Mucosa of descending colon (tissue), 3 donors: ENCODE measurements around the gene TRIM74. TPM values are rescaled to one million over a fixed set of nuclear protein-coding genes. Genes with fewer than 3 reads are reported as not detected.
"Not testable (repeated sequence)": the region's sequence is repeated elsewhere in the genome, so short reads cannot be mapped to it uniquely, and the experiment has no call there.

ENCODE experiments used
- ATAC-seq: fragments of 200-7000 bp; cut with Tn5 transposase; one replicate; pipeline ENCODE4 v1.9.1; 2020; ENCODE audit warnings: mild to moderate bottlenecking, moderate library complexity
- DNase-seq, 3 donors: peaks; one replicate each; pipeline ENCODE4 v3.0.0-alpha.2; 2020
- H3K36me3 ChIP-seq: fragments of 200-600 bp; one replicate; pipeline ENCODE4 v1.8.0; 2021; ENCODE audit warnings: low read depth, mild to moderate bottlenecking
- H3K4me1 ChIP-seq: fragments of 200-600 bp; one replicate; pipeline ENCODE4 v1.8.0; 2021; ENCODE audit warnings: low read depth, mild to moderate bottlenecking
- H3K4me3 ChIP-seq: fragments of 200-600 bp; one replicate; pipeline ENCODE4 v1.8.0; 2021; ENCODE audit warnings: mild to moderate bottlenecking
- H3K9me3 ChIP-seq: fragments of 200-600 bp; one replicate; pipeline ENCODE4 v1.8.0; 2021; ENCODE audit warnings: mild to moderate bottlenecking
- intact Hi-C, 2 donors: fragments of 100-400 bp; cut with DNase I in 1 of 2; cut with micrococcal nuclease in 1 of 2; formaldehyde crosslinking; loops; one replicate each; pipeline versions ENCODE4 v1.11.0 to v1.11.1; 2022; cut with DNase I, micrococcal nuclease
- total RNA-seq, 3 donors: library from RNA; stranded (reverse); fragmentation: NEBNext Ultra II Directional in 2 of 3; extraction: Animal tissue kit (Norgen Biotek cat#: 25700) in 2 of 3; gene quantifications; one replicate each; pipeline versions ENCODE4 v1.2.1 to v1.2.4, GENCODE V29; 2021 to 2023
- donor health status: DM: no; HTN: no; CAD: no; lungs with moderate emphysema.
- donor health status: DM: no; HTN: no; CAD: no.
- donor health status: DM: no; HTN: yes; CAD: no.

TRIM74 gene
- total RNA-seq, 3 donors from 2014 or later: 0.43 to 0.95 (median 0.90) TPM

DNA sequence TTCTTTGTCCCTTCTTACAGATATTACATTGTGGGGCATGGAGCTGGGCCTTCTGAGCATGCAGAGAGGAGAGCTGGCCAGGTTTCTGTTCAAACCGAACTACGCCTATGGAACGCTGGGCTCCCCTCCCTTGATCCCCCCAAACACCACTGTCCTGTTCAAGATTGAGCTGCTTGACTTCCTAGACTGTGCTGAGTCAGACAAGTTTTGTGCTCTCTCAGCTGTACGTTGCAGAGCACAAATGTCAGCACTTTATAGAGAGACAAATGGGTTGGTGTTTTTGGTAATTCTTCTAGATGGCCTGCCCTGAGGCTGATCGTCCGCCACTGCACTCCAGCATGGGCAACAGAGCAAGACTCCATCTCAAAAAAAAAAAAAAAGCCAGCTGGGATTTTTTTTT, 2.2 kb upstream of the TRIM74 start:
- DNase-seq, H3K4me1 ChIP-seq, intact Hi-C loops, H3K4me3 ChIP-seq, H3K9me3 ChIP-seq, H3K36me3 ChIP-seq, ATAC-seq: not testable (repeated sequence)

DNA sequence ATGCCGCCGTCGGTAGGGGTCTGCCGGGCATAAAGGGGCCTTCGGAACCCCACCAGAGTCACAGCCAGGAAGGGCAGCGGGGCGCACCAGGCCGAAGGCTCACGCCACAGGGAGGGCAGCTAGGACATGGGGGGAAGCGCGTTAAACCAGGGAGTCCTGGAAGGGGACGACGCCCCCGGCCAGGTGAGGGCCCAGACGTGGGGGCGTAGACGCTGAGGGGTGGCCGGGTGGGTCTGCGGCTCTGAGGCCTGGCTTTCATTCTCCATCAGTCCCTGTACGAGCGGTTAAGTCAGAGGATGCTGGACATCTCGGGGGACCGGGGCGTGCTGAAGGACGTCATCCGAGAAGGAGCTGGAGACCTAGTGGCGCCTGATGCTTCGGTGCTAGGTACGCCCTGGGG, 422 bp upstream of the TRIM74 start:
- H3K9me3 ChIP-seq, H3K4me3 ChIP-seq, ATAC-seq, intact Hi-C loops, H3K4me1 ChIP-seq, H3K36me3 ChIP-seq: not testable (repeated sequence)
- peak in 1 of 3 donors; percentile 15 for DNase-seq

DNA sequence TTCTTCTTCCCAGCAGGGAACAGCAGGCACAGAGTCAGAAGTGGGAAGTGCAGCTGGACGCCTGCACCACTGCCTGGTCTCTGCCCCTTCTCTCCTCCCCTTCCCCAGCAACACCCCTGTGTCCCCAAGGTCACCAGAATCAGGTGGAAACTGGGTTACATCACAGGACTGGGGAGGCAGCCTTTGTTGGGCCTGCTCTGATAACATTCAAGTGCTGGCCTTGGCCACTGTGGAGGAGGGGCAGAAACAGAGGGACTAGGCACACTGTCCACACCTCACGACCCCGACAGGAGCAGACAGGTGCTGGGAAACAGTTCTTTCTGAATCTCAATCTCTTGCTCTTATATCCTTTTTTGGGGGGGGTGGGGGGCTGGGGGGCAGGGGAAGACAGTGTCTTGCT, 2.4 kb downstream of the TRIM74 start:
- not testable (repeated sequence) for ATAC-seq

DNA sequence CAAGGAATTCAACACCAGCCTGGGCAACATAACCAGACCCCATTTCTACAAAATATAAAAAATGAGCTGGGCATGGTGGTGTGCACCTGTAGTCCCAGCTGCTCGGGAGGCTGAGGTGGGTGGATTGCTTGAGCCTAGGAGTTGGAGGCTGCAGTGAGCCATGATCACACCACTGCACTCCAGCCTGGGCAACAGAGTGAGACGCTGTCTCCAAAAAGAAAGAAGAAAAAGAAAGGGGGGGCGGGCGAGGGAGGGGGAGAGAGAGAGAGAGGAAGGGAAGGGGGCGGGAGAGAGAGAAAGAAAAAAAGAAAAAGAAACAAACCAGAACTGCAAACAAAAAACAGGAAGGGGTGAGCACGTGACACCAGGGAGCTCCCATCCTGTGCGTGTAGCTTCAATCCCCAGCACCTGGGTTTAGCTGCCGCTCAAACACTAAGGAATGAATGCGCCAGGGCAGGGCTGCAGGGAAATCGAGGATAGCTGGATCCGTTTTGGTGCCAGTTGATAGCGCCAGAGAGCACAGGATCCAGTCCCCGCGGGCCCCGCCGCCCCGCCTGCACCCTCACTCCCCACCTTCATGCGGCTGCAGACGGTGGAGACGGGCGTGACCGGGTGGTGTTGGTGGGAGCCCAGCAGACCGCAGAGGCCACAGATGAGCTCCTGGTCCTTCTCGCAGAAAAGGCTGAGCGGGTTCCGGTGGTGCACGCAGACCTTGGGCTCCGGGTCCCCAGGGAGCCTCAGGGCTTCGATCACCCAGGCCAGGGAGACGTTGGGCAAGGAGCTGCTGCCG, 3.9 kb downstream of the TRIM74 start:
- DNase-seq, H3K9me3 ChIP-seq, H3K4me3 ChIP-seq, H3K4me1 ChIP-seq, intact Hi-C loops, H3K36me3 ChIP-seq: not testable (repeated sequence)
- peak; percentile 80 for ATAC-seq

More for the DNA sequence above, 2.4 kb downstream of the TRIM74 start:
- H3K4me3 ChIP-seq, H3K9me3 ChIP-seq, H3K36me3 ChIP-seq, H3K4me1 ChIP-seq, intact Hi-C loops: not testable (repeated sequence)
- DNase-seq: peak in 1 of 3 donors; percentile 18

DNA sequence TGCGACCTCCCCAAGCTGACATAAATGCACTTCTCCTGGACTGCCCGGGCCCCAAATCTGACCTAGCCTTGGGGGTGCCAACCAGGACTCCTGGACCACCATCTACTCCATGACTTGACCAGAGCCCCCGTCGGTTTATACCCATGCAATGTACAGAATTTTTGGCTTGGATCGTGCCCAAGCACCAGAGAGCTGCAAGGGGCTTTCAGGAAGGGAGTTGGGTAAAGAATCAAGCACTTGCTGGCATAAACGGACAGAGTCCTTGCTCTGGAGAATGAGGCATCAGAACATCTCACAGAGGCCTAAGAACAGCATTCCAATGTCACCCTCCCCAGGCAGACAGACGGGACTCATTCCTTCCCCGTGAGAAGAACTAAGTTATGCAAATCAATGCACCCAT, 6.2 kb downstream of the TRIM74 start:
- not testable (repeated sequence) for DNase-seq

DNA sequence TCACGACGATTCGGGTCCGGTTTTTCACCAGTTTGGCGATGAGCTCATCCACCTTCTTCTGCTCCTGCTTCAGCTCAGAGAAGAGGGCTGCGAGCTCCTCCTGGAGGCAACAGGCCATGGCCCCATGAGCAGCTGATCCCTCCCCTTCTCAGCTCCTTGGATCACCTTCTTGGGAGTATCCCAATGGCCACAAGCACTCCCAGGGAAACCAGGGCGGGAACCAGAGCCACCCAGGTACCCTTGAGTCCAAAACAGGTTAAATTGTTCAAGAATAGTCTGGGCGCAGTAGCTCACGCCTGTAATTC, 8.0 kb downstream of the TRIM74 start:
- DNase-seq, ATAC-seq, H3K9me3 ChIP-seq, intact Hi-C loops, H3K4me3 ChIP-seq, H3K4me1 ChIP-seq, H3K36me3 ChIP-seq: not testable (repeated sequence)

More for the DNA sequence above, 6.2 kb downstream of the TRIM74 start:
- H3K9me3 ChIP-seq, ATAC-seq, H3K4me1 ChIP-seq, intact Hi-C loops, H3K4me3 ChIP-seq, H3K36me3 ChIP-seq: not testable (repeated sequence)

DNA sequence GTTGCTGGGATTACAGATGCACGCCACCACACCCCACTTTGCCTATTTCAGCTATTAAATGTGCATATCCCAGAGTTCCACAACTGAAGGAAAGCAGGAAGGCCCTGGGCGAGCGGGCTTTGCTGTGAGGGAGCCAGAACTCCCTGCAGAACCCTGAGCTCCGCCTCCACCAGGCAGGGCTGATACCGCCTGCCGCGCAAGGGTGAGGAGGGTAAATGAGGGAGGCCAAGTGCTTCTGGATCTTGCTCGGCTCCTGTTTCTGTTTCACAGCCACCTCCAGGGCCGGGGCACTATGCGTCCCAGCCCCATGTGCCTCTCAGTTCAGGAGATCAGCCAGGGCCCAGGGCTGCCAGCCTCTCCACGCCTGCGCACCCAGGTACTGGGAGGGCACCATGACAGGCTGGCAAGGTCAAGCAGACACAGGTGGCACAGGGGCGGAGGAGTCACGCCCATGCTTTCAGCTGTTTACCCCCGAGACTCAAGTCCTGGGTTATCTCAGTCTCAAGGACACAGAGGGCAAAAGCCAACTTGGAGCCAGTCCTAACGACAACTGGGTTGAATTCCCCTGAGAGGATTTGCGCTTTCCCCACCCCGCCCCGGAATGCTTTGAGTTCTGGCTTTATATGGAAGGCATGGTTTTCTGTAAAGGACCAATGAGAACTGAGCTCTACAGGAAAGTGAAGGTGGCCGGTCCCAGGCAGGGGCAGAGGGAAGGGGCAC, 8.5 kb downstream of the TRIM74 start:
- H3K9me3 ChIP-seq, H3K4me3 ChIP-seq, H3K36me3 ChIP-seq, DNase-seq, H3K4me1 ChIP-seq, intact Hi-C loops: not testable (repeated sequence)
- peak; percentile 15 for ATAC-seq

DNA sequence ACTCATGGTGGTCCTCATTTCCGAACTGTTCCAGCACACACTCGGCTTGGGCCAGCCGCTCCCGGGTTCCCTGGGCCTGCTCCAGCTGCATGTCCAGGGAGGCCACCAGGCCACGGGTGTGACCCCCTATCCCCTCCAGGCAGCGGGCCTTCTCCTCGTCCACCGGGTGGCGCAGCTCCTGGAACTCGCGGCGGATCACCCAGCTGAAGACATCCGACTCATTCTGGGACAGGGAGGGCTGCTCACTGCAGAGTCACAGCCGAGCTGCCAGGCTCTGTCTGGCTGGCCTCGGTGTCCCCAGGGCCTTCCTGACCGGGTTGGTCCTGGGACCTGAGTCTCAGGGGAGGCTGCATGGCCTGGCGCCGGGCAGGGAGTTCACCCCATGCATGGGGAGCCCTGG, 9.2 kb downstream of the TRIM74 start:
- H3K36me3 ChIP-seq, H3K4me1 ChIP-seq, H3K4me3 ChIP-seq, DNase-seq, intact Hi-C loops, H3K9me3 ChIP-seq, ATAC-seq: not testable (repeated sequence)

DNA sequence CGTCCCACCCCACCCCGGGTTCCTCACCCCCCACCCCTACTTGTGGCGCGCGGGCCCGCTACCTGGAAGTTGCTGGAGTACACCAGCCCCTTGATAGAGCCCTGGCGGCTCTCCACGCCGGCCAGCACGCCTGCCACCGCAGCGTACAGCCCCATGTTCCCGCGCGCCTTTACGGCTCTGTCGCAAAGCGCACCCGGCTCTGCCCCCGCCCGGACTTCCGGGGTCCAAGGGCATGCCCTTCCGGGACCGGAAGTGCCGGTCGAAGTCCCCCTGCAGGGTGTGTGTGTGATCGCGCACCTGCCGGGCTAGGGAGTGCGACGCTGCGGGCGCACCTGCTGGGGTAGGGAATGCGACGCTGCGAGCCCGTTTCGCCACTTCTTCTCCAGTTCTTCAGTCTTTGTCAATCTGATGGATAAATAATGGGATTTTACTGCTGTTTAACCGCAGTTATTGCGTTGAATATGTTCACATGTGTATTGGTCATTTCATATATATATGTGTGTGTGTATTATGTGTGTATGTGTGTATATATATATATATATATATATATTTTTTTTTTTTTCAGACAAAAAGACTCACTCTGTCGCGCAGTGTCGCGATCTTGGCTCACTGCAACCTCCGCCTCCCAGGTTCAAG, 14.6 kb downstream of the TRIM74 start:
- DNase-seq: peak in 1 of 3 donors; percentile 37

DNA sequence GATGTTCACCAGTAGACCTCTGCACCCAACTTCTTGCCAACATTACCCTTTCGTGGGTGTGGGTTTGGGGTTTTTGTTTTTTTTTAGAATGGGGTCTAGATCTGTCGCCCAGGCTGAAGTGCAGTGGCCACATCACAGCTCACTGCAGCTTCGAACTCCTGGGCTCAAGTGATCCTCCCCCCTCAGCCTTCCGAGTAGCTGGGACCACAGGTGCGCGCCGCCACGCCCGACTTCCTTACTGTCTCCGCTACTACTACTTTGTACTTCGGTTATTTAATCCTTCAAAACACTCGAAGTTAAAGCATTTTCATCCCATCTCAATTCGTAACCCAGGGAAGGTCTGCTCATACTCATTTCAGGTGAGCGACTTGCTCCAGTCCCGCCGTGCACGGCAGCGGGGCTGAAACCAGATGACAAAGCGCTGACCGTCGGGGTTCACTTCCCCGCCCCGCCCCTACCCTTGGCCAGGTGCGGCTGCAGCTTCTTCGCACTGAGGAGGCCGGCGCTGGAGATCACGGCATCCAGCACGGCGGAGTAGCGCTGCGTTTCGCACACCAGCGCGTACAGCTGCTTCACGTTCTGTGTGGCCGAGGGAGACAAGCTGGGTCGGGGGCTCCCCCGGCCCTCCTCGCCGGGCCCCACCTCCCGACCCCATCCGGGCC, 15.2 kb downstream of the TRIM74 start:
- H3K4me3 ChIP-seq, H3K4me1 ChIP-seq, H3K36me3 ChIP-seq, H3K9me3 ChIP-seq, intact Hi-C loops, DNase-seq: not testable (repeated sequence)
- peak; percentile 77 for ATAC-seq

More for the DNA sequence above, 14.6 kb downstream of the TRIM74 start:
- H3K9me3 ChIP-seq, H3K4me1 ChIP-seq, H3K36me3 ChIP-seq, intact Hi-C loops, H3K4me3 ChIP-seq: not testable (repeated sequence)
- peak; percentile 98 for ATAC-seq

DNA sequence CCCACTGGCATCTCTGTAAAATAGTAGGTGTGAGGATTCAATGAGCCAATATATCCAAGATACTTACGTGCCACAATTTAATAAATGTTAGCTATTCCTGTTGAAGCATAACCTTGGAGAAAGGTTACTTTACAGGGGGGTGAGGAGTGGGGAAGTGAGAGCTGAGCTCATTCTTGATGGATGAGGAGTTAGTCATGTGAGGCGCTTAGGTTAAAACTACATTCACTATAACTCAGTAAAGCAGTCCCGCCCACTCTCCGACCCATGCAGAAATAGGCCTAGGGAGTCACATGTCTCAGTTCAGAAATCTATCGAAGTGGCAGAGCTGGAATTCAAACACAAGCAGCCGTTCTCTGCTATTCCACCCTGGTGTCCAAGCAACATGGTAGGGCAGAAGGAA, 18.8 kb downstream of the TRIM74 start:
- ATAC-seq, intact Hi-C loops, H3K9me3 ChIP-seq, H3K36me3 ChIP-seq, H3K4me3 ChIP-seq, H3K4me1 ChIP-seq, DNase-seq: not testable (repeated sequence)

DNA sequence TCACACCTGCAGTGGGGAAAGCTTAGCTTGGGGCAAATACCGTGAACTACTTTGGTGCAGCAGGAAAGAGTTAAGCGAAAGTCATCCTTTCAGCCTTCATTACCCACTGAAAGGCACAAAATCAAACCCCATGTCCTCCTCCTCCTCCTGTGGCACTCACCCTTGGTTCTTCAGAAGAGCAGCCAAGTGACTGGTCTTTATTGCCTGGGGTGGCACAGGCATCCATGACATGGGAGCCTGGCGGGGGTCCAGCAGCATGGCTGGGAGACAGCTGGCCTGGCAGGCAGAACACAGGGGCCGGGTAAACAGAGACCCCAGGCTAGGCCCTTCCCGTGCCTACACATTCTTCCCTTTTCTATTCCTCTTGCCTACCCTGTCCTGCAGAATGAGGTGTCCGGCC, 19.6 kb downstream of the TRIM74 start:
- H3K4me3 ChIP-seq, ATAC-seq, intact Hi-C loops, H3K4me1 ChIP-seq, H3K9me3 ChIP-seq, H3K36me3 ChIP-seq, DNase-seq: not testable (repeated sequence)

DNA sequence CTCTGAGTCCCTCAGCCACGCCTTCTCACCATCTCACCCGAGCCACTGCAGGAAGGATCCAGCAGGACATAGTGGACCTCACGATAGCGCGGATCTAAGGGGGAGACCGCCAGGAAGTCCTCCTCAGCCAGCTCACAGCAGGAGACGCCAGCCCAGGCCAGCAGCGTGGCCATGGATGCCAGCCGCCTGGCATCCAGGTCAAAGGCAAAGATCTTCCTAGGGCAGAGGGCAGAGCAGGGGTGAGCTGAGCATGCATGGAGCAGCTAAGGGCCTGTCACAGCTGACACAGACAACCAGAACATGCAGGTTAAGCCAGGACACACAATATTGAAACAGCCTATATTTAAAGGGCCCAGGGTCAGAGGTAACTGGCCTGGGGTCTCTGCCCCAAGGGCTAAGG, 20.0 kb downstream of the TRIM74 start:
- ATAC-seq: not testable (repeated sequence)

DNA sequence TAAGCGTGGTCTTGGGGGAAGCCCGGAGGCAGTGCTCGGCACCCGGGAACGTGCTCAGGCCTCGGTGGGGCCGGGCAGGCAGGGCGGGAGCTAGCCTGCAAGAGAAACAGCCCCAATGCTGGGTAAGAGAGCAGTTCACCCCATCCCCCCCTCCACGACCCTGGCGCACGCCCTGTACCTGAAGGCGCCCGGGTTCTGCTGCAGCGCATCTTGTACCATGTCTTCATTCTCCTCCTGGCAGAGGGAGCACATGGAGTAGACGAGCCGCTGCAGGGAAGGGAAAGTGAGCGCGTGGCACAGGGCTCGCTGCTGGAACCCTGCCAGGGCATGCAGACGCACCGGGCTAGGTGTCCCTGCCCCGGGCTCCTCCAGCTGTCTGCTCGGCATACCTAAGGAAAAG, 20.6 kb downstream of the TRIM74 start:
- H3K36me3 ChIP-seq, H3K4me1 ChIP-seq, intact Hi-C loops, H3K9me3 ChIP-seq, ATAC-seq, H3K4me3 ChIP-seq, DNase-seq: not testable (repeated sequence)

More for the DNA sequence above, 20.0 kb downstream of the TRIM74 start:
- H3K4me3 ChIP-seq, H3K9me3 ChIP-seq, DNase-seq, H3K36me3 ChIP-seq, H3K4me1 ChIP-seq, intact Hi-C loops: not testable (repeated sequence)
